ENCODE results near the gene DNAH17.

GRCh38 chr17:78555746-78556401, 21.3 kb downstream of the DNAH17 start:
- TF ChIP-seq CTCF (IDR thresholded peaks at IDR 0.05) (no peak), POLR2AphosphoS5 (IDR thresholded peaks at IDR 0.05; ENCODE audit: low read depth, low read length) (no peak)
- TF ChIP-seq, protein P1, sequence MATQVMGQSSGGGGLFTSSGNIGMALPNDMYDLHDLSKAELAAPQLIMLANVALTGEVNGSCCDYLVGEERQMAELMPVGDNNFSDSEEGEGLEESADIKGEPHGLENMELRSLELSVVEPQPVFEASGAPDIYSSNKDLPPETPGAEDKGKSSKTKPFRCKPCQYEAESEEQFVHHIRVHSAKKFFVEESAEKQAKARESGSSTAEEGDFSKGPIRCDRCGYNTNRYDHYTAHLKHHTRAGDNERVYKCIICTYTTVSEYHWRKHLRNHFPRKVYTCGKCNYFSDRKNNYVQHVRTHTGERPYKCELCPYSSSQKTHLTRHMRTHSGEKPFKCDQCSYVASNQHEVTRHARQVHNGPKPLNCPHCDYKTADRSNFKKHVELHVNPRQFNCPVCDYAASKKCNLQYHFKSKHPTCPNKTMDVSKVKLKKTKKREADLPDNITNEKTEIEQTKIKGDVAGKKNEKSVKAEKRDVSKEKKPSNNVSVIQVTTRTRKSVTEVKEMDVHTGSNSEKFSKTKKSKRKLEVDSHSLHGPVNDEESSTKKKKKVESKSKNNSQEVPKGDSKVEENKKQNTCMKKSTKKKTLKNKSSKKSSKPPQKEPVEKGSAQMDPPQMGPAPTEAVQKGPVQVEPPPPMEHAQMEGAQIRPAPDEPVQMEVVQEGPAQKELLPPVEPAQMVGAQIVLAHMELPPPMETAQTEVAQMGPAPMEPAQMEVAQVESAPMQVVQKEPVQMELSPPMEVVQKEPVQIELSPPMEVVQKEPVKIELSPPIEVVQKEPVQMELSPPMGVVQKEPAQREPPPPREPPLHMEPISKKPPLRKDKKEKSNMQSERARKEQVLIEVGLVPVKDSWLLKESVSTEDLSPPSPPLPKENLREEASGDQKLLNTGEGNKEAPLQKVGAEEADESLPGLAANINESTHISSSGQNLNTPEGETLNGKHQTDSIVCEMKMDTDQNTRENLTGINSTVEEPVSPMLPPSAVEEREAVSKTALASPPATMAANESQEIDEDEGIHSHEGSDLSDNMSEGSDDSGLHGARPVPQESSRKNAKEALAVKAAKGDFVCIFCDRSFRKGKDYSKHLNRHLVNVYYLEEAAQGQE (IDR thresholded peaks at IDR 0.05; ENCODE audit: insufficient read depth in 1 of 2, low read depth in 2 of 2, low read length in 1 of 2), result no peak
